ENCODE results near the gene LCN1. TPM values are rescaled to one million over a fixed set of nuclear protein-coding genes. Genes with fewer than 3 reads are reported as not detected.

The LCN1 gene
- total and polyA plus RNA-seq, 2 experiments from 2014 or later: not detected

DNA sequence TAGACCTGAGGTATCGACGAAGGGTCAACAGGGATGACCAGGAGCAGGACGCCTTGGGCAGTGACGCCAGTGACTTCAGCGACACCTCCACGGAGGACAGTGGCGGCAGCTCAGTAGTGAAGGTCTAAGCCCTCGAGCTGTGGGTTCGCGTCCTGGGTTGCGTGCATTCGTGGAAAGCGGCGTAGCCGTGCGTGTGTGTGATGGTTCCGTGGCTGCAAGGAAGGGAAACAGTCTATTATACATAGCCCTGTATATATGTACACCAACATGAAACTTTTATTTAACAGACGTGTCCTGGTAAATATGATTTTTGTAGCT is 33.3 kb upstream of the LCN1 start:
- no peak overlapping the region for H2AFZ ChIP-seq
- no peaks in the 10 kb centered on the region for H3K9me3 ChIP-seq (ENCODE audit: low read depth)
- H3K27ac ChIP-seq: no peak overlapping the region
- no peaks in the 10 kb centered on the region for H3K9me2 ChIP-seq (ENCODE audit: insufficient read depth)
- no peaks in the 10 kb centered on the region for H3K27me3 ChIP-seq (replicated peaks; ENCODE audit: insufficient read depth)
- 0 out of 2 replicates have a peak, but pooled peaks cover 3% of the 10 kb centered on the region for H3K79me2 ChIP-seq (ENCODE audit: insufficient read depth)
- no peak overlapping the region for H3K4me3 ChIP-seq
- no peaks in the 10 kb centered on the region; the same call in 1 of the 2 replicates for H3K36me3 ChIP-seq (ENCODE audit: low read depth)
- no peak for DNase-seq
- H3F3A ChIP-seq (ENCODE audit: insufficient read depth): no peaks in the 10 kb centered on the region
- 99 to 100% methylated on average over 18 of the region's 18 CpGs for WGBS, 2 experiments (ENCODE audit: low coverage in 1 of 2, low lambda C conversion rate in 2 of 2, missing lambda C conversion rate in 2 of 2)
- TF ChIP-seq EZH2 (IDR thresholded peaks at IDR 0.05; ENCODE audit: insufficient read depth, poor library complexity, severe bottlenecking) (no peak), EZH2phosphoT487 (IDR thresholded peaks at IDR 0.05; ENCODE audit: insufficient read depth, low read depth) (no peak)
- no peaks in the 10 kb centered on the region for H3K4me1 ChIP-seq (ENCODE audit: insufficient read depth)
- no peaks in the 10 kb centered on the region for H4K20me1 ChIP-seq (ENCODE audit: insufficient read depth)
- in situ Hi-C loops (cut with MboI): no loop called here
- no peak overlapping the region for H3K4me2 ChIP-seq (ENCODE audit: unreplicated experiment)
- no peak overlapping the region for H3K9ac ChIP-seq

DNA sequence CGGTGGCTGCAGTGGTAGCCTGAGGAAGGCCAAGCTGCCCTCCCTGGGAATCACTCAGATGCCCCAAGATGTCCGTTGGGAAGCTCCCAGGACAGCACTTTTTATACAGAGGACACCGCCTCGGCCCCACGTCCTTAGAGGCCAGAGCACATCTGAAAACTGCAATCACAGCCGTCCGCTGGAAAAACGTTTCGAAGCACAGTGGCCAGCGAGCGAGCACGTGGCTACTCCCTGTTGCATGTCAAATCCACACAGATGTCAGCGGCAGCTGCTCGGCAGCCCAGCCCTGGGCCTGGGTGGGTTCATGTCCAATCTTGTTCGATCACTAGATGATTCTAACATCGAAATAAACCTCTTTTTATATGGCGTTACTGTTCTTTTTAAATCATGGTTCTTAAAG is 32.7 kb upstream of the LCN1 start:
- no peak for TF ChIP-seq EZH2phosphoT487 (IDR thresholded peaks at IDR 0.05; ENCODE audit: insufficient read depth, low read depth)
- TF ChIP-seq EZH2 (IDR thresholded peaks at IDR 0.05; ENCODE audit: insufficient read depth, poor library complexity, severe bottlenecking): no peak
- Histone ChIP-seq H3K9ac (no peak overlapping the region), H4K20me1 (ENCODE audit: insufficient read depth) (no peaks in the 10 kb centered on the region), H3K4me1 (ENCODE audit: insufficient read depth) (no peaks in the 10 kb centered on the region), H3K36me3 (ENCODE audit: low read depth) (no peaks in the 10 kb centered on the region; the same call in 1 of the 2 replicates), H2AFZ (no peak overlapping the region), H3F3A (ENCODE audit: insufficient read depth) (no peaks in the 10 kb centered on the region), H3K27ac (no peak overlapping the region), H3K9me3 (ENCODE audit: low read depth) (no peaks in the 10 kb centered on the region), H3K79me2 (ENCODE audit: insufficient read depth) (no peaks in the 10 kb centered on the region), H3K4me2 (ENCODE audit: unreplicated experiment) (no peak overlapping the region), H3K27me3 (replicated peaks; ENCODE audit: insufficient read depth) (no peaks in the 10 kb centered on the region), H3K4me3 (no peak overlapping the region), H3K9me2 (ENCODE audit: insufficient read depth) (no peaks in the 10 kb centered on the region)
- no peak for DNase-seq
- in situ Hi-C loops (cut with MboI): no loop called here
- WGBS, 2 experiments (ENCODE audit: low coverage in 1 of 2, low lambda C conversion rate in 2 of 2, missing lambda C conversion rate in 2 of 2): 88 to 90% methylated on average over 17 of the region's 17 CpGs

DNA sequence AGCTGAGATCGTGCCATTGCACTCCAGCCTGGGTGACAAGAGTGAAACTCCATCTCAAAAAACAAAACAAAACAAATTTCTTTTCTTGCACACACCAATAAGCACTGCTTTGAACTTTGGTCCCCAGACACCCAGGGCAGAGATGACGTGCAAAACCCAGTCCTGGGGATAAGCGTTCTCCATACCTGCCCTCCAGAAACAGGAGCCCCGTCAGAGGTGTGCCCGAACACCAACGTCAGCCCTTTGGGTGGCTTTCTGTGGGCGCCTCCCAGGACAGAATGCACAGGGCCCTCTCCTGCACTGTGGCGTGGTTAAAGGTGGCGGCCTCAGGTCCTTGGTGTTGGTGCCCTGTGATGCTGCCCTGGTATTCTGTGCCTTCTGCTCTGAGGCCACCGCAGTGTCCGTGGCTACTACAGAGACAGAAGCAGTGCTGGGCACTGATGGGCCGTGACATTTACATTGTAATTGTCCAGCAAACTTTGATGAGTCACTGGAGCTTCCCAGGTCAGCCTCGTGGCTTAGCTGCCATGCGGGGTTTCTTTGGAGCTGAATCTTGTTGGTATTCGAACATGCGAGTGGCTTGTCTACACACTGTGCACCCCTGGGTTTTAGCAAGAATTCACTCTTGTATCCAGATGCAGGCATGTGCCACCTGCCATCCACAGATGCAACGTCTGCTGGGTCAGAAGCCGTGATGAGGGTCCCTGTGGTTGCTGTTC is 31.9 kb upstream of the LCN1 start:
- Histone ChIP-seq H3K36me3 (ENCODE audit: low read depth) (no peaks in the 10 kb centered on the region; the same call in 1 of the 2 replicates), H3K9ac (no peak overlapping the region), H3K4me3 (no peak overlapping the region), H3F3A (ENCODE audit: insufficient read depth) (no peaks in the 10 kb centered on the region), H3K9me3 (ENCODE audit: low read depth) (no peaks in the 10 kb centered on the region), H3K27me3 (replicated peaks; ENCODE audit: insufficient read depth) (no peaks in the 10 kb centered on the region), H3K4me2 (ENCODE audit: unreplicated experiment) (no peak overlapping the region), H4K20me1 (ENCODE audit: insufficient read depth) (no peaks in the 10 kb centered on the region), H3K27ac (no peak overlapping the region), H3K4me1 (ENCODE audit: insufficient read depth) (no peaks in the 10 kb centered on the region), H3K79me2 (ENCODE audit: insufficient read depth) (no peaks in the 10 kb centered on the region), H2AFZ (no peak overlapping the region), H3K9me2 (ENCODE audit: insufficient read depth) (no peaks in the 10 kb centered on the region)
- WGBS, 2 experiments (ENCODE audit: low coverage in 1 of 2, low lambda C conversion rate in 2 of 2, missing lambda C conversion rate in 2 of 2): 82 to 86% methylated on average over 18 of the region's 18 CpGs
- in situ Hi-C loops (cut with MboI): no loop called here
- TF ChIP-seq EZH2phosphoT487 (IDR thresholded peaks at IDR 0.05; ENCODE audit: insufficient read depth, low read depth) (no peak), EZH2 (IDR thresholded peaks at IDR 0.05; ENCODE audit: insufficient read depth, poor library complexity, severe bottlenecking) (no peak)
- no peak for DNase-seq

DNA sequence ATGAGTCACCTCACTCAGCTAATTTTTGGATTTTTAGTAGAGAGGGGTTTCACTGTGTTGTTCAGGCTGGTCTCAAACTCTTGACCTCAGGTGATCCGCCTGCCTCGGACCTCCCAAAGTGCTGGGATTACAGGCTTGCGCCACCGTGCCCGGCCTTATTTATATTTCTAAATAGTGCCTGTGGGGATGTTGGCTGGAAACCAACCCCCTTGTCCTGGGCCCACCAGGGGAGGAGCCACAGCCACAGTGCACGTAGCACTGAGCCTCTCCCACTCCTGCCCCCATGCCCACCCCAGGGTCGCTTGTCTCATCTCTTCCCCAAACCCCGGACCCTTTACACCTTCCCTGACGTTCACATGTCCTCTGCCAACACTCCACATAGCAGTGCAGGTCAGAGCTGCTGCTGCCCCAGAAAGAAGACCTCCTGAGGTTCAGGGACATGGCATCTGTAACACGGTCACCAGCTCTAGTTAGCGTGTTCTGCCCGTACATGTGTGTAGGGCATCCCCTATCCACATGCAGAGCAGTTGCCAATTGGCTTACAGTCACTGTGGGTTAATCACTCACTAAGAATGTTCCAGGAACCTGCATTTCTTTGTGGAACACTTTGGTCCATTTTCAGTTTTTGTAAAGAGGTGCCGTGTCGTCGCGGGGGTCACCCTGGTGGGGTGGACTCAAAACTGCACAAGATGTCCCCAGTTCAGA is 30.9 kb upstream of the LCN1 start:
- no peak for DNase-seq
- Histone ChIP-seq H3F3A (ENCODE audit: insufficient read depth) (no peaks in the 10 kb centered on the region), H3K9me3 (ENCODE audit: low read depth) (no peaks in the 10 kb centered on the region), H3K79me2 (ENCODE audit: insufficient read depth) (no peaks in the 10 kb centered on the region), H3K36me3 (ENCODE audit: low read depth) (no peaks in the 10 kb centered on the region), H3K4me2 (ENCODE audit: unreplicated experiment) (no peak overlapping the region), H4K20me1 (ENCODE audit: insufficient read depth) (no peaks in the 10 kb centered on the region), H3K9ac (no peak overlapping the region), H3K4me1 (ENCODE audit: insufficient read depth) (no peaks in the 10 kb centered on the region), H3K27ac (no peak overlapping the region), H3K9me2 (ENCODE audit: insufficient read depth) (no peaks in the 10 kb centered on the region), H3K27me3 (replicated peaks; ENCODE audit: insufficient read depth) (no peaks in the 10 kb centered on the region), H3K4me3 (no peak overlapping the region), H2AFZ (no peak overlapping the region)
- 85% methylated on average over 16 of the region's 16 CpGs for WGBS, 2 experiments (ENCODE audit: low coverage in 1 of 2, low lambda C conversion rate in 2 of 2, missing lambda C conversion rate in 2 of 2)
- no peak for TF ChIP-seq EZH2 (IDR thresholded peaks at IDR 0.05; ENCODE audit: insufficient read depth, poor library complexity, severe bottlenecking)
- no peak for TF ChIP-seq EZH2phosphoT487 (IDR thresholded peaks at IDR 0.05; ENCODE audit: insufficient read depth, low read depth)
- in situ Hi-C loops (cut with MboI): no loop called here

Measured in GM23248 (cell line).